Endothelial cell of umbilical vein (primary cell): ENCODE measurements around the gene PHLPP1.

ENCODE experiments used
- EZH2 ChIP-seq: IDR thresholded peaks from 2 replicates; pipeline ENCODE4 v1.6.1; 2012; ENCODE audit warnings: borderline replicate concordance, low read depth, mild to moderate bottlenecking, moderate library complexity, low read length, inconsistent platforms; ENCODE audit not compliant: severe bottlenecking
- FOS ChIP-seq: IDR thresholded peaks from 2 replicates; pipeline ENCODE4 v1.6.1; 2011; ENCODE audit warnings: mild to moderate bottlenecking, low read length, moderate library complexity, borderline replicate concordance; ENCODE audit not compliant: insufficient read depth
- JUN ChIP-seq: IDR thresholded peaks from 2 replicates; pipeline ENCODE4 v1.6.1; 2011; ENCODE audit warnings: borderline replicate concordance, low read depth; ENCODE audit not compliant: insufficient read length, insufficient read depth
- TF ChIP-seq, protein P1 (sequence below): IDR thresholded peaks from 2 replicates; pipeline ENCODE4 v1.6.1; 2011; ENCODE audit not compliant: insufficient read depth, insufficient read length
- TF ChIP-seq, protein P2 (sequence below), 2 donors: IDR thresholded peaks; 1 replicate in 1 of 2; 2 replicates in 1 of 2; pipeline ENCODE4 v1.5.1; 2011; ENCODE audit warnings: low read length in 2 of 2, mild to moderate bottlenecking in 2 of 2, moderate library complexity in 2 of 2, control low read depth in 1 of 2, inconsistent platforms in 1 of 2, low read depth in 1 of 2; ENCODE audit not compliant: insufficient read depth in 1 of 2; ENCODE audit errors: extremely low read depth in 1 of 2

DNA sequence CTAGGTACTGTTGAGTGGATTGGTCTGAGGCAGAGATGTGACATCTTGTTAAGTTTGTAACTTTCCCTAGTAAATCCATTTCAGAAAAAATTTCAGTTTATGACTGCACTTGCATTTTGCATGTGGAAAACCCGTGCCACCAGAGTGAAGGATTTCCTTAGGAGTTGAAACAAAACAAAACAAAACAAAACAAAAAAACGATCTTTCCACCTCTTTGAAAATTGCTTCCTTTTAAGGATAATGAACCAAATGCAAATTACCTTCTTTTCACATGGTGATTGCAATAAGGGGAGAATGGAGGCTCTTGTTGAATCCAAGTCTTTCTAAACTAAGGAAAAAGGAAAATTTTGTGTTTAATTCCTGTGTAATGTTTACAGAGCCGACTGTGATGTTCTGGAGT, 43.2 kb downstream of the PHLPP1 start:
- TF ChIP-seq, protein P1, sequence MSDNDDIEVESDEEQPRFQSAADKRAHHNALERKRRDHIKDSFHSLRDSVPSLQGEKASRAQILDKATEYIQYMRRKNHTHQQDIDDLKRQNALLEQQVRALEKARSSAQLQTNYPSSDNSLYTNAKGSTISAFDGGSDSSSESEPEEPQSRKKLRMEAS = no peak
- TF ChIP-seq, protein P2, sequence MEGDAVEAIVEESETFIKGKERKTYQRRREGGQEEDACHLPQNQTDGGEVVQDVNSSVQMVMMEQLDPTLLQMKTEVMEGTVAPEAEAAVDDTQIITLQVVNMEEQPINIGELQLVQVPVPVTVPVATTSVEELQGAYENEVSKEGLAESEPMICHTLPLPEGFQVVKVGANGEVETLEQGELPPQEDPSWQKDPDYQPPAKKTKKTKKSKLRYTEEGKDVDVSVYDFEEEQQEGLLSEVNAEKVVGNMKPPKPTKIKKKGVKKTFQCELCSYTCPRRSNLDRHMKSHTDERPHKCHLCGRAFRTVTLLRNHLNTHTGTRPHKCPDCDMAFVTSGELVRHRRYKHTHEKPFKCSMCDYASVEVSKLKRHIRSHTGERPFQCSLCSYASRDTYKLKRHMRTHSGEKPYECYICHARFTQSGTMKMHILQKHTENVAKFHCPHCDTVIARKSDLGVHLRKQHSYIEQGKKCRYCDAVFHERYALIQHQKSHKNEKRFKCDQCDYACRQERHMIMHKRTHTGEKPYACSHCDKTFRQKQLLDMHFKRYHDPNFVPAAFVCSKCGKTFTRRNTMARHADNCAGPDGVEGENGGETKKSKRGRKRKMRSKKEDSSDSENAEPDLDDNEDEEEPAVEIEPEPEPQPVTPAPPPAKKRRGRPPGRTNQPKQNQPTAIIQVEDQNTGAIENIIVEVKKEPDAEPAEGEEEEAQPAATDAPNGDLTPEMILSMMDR (IDR thresholded peaks at IDR 0.05; ENCODE audit: extremely low read depth in 1 of 2, insufficient read depth in 1 of 2, low read depth in 1 of 2, low read length in 2 of 2) = no peak
- TF ChIP-seq JUN = no peak
- no peak for TF ChIP-seq FOS
- TF ChIP-seq EZH2 = no peak
